ENCODE data around the gene PRXL2C.

The PRXL2C gene

DNA sequence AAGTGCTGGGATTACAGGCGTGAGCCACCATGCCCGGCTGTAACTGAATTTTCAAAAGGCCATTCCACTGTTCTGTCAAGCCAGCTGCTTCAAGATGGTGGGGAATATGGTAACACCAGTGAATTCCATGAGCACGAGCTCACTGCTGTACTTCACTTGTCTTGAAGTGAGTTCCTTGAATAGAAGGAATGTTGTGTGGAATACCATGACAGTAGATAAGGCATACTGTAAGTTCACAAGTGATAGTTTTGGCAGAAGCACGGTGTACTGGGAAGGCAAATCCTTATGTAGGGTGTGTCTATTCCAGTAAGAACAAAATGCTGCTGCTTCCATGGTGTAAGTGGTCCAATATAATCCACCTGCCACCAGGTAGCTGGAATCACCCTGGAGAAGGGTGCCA lies 6.6 kb upstream of the PRXL2C start:
- H3K27ac ChIP-seq: no peak overlapping the region
- TF ChIP-seq, protein P1, sequence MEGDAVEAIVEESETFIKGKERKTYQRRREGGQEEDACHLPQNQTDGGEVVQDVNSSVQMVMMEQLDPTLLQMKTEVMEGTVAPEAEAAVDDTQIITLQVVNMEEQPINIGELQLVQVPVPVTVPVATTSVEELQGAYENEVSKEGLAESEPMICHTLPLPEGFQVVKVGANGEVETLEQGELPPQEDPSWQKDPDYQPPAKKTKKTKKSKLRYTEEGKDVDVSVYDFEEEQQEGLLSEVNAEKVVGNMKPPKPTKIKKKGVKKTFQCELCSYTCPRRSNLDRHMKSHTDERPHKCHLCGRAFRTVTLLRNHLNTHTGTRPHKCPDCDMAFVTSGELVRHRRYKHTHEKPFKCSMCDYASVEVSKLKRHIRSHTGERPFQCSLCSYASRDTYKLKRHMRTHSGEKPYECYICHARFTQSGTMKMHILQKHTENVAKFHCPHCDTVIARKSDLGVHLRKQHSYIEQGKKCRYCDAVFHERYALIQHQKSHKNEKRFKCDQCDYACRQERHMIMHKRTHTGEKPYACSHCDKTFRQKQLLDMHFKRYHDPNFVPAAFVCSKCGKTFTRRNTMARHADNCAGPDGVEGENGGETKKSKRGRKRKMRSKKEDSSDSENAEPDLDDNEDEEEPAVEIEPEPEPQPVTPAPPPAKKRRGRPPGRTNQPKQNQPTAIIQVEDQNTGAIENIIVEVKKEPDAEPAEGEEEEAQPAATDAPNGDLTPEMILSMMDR (IDR thresholded peaks at IDR 0.05): no peak
- TF ChIP-seq ZFX (IDR thresholded peaks at IDR 0.05; ENCODE audit: borderline replicate concordance): no peak

DNA sequence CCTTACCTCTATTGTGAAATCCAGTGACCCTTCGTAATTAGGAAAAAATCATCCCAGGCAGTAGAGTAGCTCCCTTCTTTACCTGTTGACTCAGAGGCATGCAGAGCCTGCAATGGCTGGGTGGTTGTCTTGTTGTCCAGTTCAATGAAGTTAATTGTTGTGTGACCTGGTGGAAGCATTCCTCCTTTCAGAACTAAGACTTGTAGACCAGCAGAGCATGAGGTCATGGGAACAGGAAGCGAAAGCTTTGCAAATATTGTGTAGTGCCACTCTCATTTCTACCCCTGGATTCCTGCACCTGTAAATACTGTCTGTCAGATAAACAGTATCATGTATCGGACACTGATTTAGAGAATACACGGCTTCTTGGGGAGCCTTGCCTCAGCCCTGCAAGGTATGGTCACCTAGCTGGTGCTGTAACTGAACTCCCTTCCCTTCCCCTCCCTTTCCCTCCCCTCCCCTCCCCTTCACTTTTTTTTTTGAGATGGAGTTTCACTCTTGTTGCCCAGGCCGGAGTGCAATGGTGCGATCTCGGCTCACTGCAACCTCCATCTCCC lies 5.7 kb upstream of the PRXL2C start:
- no peak for TF ChIP-seq ZFX (IDR thresholded peaks at IDR 0.05; ENCODE audit: borderline replicate concordance)
- TF ChIP-seq, protein P1 (IDR thresholded peaks at IDR 0.05): no peak
- no peak overlapping the region for H3K27ac ChIP-seq

DNA sequence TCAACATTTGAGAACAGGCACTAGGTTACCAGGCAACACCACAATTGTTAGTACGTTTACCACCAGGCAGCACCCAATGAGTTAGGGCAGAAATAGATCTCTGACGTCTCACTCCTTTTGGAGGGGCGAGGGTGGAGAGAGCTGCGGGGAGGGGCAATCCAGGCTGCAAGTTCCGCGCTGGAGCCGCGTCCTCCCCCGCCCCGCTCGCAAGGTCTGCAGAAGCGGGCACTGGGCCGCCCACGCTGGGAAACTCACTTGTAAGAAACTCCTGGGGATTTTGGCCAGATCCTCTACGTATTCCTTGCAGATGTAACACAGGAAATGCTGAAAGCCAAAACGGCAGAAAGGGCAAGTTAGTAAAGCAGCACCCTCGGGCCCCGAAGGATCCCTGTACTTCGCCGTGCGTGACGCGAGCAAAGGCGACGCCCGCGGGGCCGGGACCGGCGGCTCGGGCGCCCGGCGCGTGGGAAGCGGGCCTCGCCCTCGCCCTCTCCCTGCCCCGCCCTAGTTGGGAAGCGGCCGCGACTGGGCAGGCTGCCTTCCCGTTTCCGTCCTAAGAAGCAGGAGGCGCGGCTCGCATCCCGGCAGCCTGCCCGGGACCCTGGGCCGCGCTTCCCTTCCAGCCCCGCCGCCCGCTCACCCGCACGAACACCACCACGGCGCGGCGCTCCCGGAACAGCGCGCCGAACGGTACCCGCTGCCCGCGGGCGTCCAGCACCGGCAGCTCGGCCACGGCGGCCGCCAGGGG lies 493 bp downstream of the PRXL2C start:
- peak overlapping the region; percentile 78 for H3K27ac ChIP-seq
- no peak for TF ChIP-seq ZFX (IDR thresholded peaks at IDR 0.05; ENCODE audit: borderline replicate concordance)
- TF ChIP-seq, protein P1 (IDR thresholded peaks at IDR 0.05): peak; percentile 58

DNA sequence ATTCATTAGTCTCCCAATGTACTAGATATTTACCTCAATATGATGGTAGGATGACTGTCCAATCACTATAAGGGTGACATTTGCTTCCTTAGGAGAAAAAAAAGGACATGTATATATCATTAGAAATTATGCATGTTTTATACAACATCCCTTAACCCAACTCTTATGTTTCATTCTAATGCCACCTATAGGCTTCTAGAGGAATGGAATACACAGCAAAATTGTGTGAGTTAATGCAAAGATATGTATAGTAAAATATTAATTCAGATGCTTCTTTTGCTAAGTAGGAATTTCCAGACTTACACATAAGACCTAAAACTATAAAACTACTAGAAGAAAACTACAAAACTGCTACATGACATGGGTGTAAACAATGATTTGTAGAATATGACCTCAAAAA lies 3.5 kb downstream of the PRXL2C start:
- TF ChIP-seq, protein P1 (IDR thresholded peaks at IDR 0.05): peak; percentile 63
- TF ChIP-seq ZFX (IDR thresholded peaks at IDR 0.05; ENCODE audit: borderline replicate concordance): no peak
- H3K27ac ChIP-seq: no peak overlapping the region

DNA sequence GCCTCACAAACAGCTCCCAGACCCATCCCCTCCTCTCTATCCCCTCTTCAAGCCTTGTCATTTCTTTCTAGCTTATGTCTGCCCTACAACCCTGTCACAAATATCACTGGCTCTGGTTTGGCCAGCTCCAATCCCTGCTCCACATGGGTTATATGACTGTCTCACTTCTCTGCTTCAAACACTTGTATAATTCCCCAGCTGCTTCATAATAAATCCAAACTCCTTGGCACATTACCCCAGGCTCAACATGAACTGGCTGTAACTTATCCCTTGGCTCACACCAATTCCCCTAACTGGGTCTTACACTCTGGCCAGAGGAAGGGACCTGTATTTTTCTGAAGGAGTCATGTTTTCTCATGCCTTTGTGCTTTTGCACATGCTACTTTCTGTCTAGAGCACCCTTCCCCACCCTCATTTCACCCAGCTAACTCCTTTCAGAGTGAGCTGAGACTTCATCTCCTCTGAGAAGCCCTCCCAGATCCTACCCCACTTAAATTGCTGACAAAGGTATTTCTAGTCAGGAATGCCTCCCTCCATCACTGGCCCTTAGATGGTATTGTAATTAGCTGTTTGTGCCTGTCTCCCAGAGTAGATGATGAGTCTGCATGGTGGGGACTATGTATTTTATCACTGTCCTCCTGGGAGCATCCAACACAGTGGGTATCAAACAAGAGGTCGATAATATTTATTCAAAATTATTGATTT lies 5.3 kb downstream of the PRXL2C start:
- TF ChIP-seq, protein P1 (IDR thresholded peaks at IDR 0.05): no peak
- TF ChIP-seq ZFX (IDR thresholded peaks at IDR 0.05; ENCODE audit: borderline replicate concordance): no peak

DNA sequence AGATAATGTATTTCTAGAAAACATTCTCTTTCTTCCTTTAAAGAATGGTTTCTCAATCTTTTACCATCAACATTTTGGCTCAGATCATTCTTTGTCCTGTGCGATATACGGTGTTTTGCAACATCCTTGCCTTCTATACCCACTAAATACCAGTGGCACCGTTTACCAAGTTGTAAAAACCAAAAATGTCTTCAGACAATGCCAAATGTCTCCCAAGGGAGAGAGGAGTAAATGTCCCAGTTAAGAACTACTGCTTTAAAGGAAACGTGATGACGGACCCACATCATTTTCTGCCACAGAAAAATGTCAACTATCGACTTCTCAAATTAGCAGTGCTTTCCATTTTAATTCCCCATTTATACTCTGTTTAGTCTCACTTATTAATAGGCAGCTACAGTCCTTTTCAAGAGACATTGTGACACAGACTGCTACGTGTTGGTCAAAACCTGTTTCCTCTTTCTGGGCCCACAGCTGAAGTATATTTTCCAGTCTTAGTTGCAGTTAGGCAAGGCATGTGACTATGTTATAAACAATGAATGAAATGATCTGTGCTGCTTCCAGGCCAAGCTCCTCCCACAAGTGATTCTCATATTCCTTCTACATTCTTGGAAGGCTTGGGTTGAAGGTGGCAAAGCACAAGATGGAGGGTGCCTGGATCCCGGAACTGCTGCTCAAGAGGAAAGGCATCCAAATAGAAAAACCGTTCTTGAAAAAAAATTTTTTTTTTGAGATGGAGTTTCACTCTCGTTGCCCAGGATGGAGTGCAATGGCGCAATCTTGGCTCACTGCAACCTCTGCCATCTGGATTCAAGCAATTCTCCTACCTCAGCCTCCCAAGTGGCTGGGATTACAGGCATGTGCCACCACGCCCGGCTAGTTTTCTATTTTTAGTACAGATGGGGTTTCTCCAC lies 8.8 kb downstream of the PRXL2C start:
- H3K27ac ChIP-seq: no peak overlapping the region
- no peak for TF ChIP-seq ZFX (IDR thresholded peaks at IDR 0.05; ENCODE audit: borderline replicate concordance)

More for the DNA sequence above, 5.3 kb downstream of the PRXL2C start:
- H3K27ac ChIP-seq: no peak overlapping the region

DNA sequence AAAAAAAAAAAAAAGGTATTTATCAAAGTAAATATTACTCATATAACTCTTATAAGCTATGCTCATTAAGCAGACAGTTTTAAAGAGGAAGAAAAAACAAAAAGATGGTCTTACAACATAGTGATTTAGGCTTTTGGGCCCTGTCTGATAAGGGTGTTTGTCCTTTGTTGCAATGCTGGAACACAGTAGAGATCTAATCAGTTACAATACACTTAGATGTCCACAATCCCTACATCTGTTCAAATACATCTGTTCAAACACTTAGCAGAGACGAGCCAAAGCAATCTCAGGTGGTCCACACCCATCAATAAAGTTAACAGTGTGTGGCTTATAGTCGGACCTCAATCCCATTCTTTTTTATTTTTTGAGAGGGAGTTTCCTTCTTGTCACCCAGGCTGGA lies 11.0 kb downstream of the PRXL2C start:
- TF ChIP-seq, protein P1 (IDR thresholded peaks at IDR 0.05): no peak
- TF ChIP-seq ZFX (IDR thresholded peaks at IDR 0.05; ENCODE audit: borderline replicate concordance): no peak
- H3K27ac ChIP-seq: no peak overlapping the region

Measured in 22Rv1 (cell line).